Calu3 (cell line): ENCODE measurements around the gene MCOLN2. TPM values are rescaled to one million over a fixed set of nuclear protein-coding genes. Genes with fewer than 3 reads are reported as not detected.

Source experiments
- Bru-seq: library from RNA; stranded (reverse); fragments of 400-500 nt; gene quantifications from one replicate; lab custom pipeline; 2021; lab: Mats Ljungman, UMichigan
- BruChase-seq, 2 experiments: library from RNA; stranded (reverse); fragments of 400-500 nt; gene quantifications; one replicate each; lab custom pipeline; 2021; lab: Mats Ljungman, UMichigan
- BruUV-seq: library from RNA; stranded (reverse); fragments of 400-500 nt; replicated peaks from 2 replicates; lab custom pipeline; 2021; lab: Mats Ljungman, UMichigan
- CTCF ChIA-PET: fragments of 300-600 bp; sonication (Branson Sonifier 250); formaldehyde crosslinking; loops from one replicate; lab custom pipeline; 2022; ENCODE audit warnings: antibody characterized with exemption; lab: Charles Lee
- DNase-seq: peaks from one replicate; pipeline ENCODE4 v3.0.0; 2022
- H3K27ac Mint-ChIP-seq: one replicate; pipeline ENCODE4 v1.8.0; 2022; ENCODE audit warnings: mixed read lengths; ENCODE audit not compliant: unreplicated experiment
- H3K27me3 Mint-ChIP-seq: one replicate; pipeline ENCODE4 v1.8.0; 2022; ENCODE audit warnings: mixed read lengths; ENCODE audit not compliant: unreplicated experiment
- H3K36me3 Mint-ChIP-seq: one replicate; pipeline ENCODE4 v1.8.0; 2022; ENCODE audit warnings: mild to moderate bottlenecking, moderate library complexity, mixed read lengths; ENCODE audit not compliant: insufficient read depth, unreplicated experiment
- H3K4me1 Mint-ChIP-seq: one replicate; pipeline ENCODE4 v1.8.0; 2022; ENCODE audit warnings: mild to moderate bottlenecking, low read depth, mixed read lengths; ENCODE audit not compliant: unreplicated experiment
- H3K4me3 Mint-ChIP-seq: one replicate; pipeline ENCODE4 v1.8.0; 2022; ENCODE audit warnings: mild to moderate bottlenecking, low read depth, moderate library complexity, mixed read lengths; ENCODE audit not compliant: unreplicated experiment
- H3K9me3 Mint-ChIP-seq: one replicate; pipeline ENCODE4 v1.8.0; 2022; ENCODE audit warnings: low read depth, mixed read lengths; ENCODE audit not compliant: unreplicated experiment
- intact Hi-C: fragments of 100-400 bp; cut with micrococcal nuclease; formaldehyde crosslinking; loops from one replicate; pipeline ENCODE4 v1.10.0; 2022; ENCODE audit not compliant: unreplicated experiment
- long read RNA-seq: library from polyadenylated mRNA; stranded (forward); transcript quantifications from one replicate; pipeline ENCODE4 v2.0.0, GENCODE V29; 2022
- total RNA-seq: library from RNA; stranded (reverse); gene quantifications from 2 replicates; pipeline ENCODE4 v1.2.3, GENCODE V29; 2022
- TF ChIP-seq, protein P1 (sequence below): fragments of 200-600 bp; IDR thresholded peaks from one replicate; pipeline ENCODE4 v1.8.0; 2022; ENCODE audit warnings: antibody characterized with exemption; ENCODE audit not compliant: unreplicated experiment

The MCOLN2 gene
- total RNA-seq (12.2 and 12.6 TPM in 2 replicates), Bru-seq, nascent RNA (percentile 60 among the genes with signal in this experiment), BruChase-seq, experiment 1, labeled RNA remaining after a 6-hour chase (percentile 54 among the genes with signal in this experiment), BruChase-seq, experiment 2, labeled RNA remaining after a 2-hour chase (percentile 60 among the genes with signal in this experiment)
- long read RNA-seq, transcript MCOLN2-202 (14 exons, 2,871 nt): major isoform, 8 of 16 reads
- long read RNA-seq, partial matches to known transcripts: 0 of 16 reads
- long read RNA-seq, other reads (novel, unspliced or antisense): 6 of 16 reads

DNA sequence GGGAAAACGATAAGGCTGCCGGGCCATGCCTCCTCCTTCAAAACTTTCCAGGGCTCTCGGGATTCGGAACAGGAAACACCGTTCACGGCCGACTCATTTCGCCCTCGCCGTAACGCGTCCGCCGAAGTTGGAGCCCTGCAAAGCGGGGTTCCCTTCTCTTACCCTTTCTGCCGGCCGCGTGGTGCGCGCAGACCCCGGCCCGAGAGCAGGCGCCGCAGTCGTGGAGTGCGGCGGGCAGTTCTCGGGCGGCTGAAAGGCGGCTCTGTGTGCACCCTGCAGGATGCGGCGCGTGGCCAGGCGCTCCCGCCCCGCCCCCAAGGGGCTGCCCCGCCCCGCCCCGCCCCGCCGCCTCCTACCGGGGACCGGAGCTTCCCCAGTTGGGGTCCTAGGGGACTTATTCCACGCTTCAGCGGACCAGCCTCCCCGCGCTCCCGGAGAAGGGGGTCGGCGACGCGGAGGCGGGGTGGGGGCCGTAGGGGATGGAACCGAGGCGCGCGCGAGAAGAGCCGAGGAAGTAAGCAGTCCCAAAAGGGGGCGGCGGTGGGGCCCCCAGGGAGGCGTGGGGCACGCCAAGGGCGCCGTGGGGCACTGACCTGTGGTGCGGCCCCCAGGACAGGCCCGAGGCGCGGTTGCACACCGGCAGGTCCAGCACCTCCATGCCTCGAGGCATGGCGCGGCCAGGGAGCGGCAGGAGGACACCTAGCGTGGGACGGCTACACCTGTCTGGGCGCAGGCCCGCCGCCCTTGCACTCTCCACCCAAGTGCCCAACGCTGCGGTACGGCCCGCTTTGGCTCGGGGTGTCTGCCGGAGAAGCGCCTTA, at the start of gene MCOLN2:
MCOLN2 (minus strand) TSS at position 268 of the 821 bp plus-strand sequence; CDS start at position 27, 241 bp downstream.
- Mint-ChIP-seq H3K27me3 (peaks cover 13% of the 10 kb centered on the region), H3K4me1 (peaks cover 18% of the 10 kb centered on the region), H3K27ac (peak within 1 kb of the TSS; percentile 54), H3K36me3 (peaks cover 16% of the 10 kb centered on the region), H3K4me3 (peak within 1 kb of the TSS; percentile 96), H3K9me3 (no peaks in the 10 kb centered on the region)
- TF ChIP-seq, protein P1, sequence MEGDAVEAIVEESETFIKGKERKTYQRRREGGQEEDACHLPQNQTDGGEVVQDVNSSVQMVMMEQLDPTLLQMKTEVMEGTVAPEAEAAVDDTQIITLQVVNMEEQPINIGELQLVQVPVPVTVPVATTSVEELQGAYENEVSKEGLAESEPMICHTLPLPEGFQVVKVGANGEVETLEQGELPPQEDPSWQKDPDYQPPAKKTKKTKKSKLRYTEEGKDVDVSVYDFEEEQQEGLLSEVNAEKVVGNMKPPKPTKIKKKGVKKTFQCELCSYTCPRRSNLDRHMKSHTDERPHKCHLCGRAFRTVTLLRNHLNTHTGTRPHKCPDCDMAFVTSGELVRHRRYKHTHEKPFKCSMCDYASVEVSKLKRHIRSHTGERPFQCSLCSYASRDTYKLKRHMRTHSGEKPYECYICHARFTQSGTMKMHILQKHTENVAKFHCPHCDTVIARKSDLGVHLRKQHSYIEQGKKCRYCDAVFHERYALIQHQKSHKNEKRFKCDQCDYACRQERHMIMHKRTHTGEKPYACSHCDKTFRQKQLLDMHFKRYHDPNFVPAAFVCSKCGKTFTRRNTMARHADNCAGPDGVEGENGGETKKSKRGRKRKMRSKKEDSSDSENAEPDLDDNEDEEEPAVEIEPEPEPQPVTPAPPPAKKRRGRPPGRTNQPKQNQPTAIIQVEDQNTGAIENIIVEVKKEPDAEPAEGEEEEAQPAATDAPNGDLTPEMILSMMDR: no peak
- no TSS peak for BruUV-seq
- CTCF ChIA-PET: interaction anchor here (0.5 to 1.5 kb wide), 2 partner anchors 52 kb away, joined by 4 to 11 read pairs; no protein-coding TSS in a partner anchor
- intact Hi-C loops: loop anchor here (1.0 kb wide), 1 partner anchor 257 kb away; no protein-coding TSS in a partner anchor
- DNase-seq: peak; percentile 66

DNA sequence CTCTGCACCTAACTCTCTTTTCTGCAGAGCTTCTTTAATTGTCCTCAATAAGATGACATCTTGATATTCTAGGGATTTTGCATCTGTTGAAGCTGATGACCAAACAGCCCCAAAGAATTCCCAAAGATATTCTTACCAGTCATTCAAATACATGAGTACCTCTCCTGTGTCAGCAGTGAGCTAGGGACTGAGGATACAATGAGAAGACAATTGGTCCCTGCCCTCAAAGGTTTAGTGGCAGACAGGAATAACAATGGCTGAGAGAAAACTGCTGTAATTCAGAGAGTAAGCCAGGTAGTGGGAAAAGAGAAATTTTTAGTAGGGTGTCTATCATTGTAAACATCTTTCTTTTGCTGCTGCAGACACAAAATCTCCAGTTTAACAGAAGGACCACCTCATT, 45.5 kb upstream of the MCOLN2 start:
- Mint-ChIP-seq H3K4me1 (no peaks in the 10 kb centered on the region), H3K4me3 (no peak overlapping the region), H3K36me3 (peaks cover 7% of the 10 kb centered on the region), H3K9me3 (no peaks in the 10 kb centered on the region), H3K27ac (no peak overlapping the region), H3K27me3 (no peaks in the 10 kb centered on the region)
- intact Hi-C loops: no loop called here
- TF ChIP-seq, protein P1: no peak
- CTCF ChIA-PET: no interaction called here
- DNase-seq: no peak
- no TSS peak for BruUV-seq

DNA sequence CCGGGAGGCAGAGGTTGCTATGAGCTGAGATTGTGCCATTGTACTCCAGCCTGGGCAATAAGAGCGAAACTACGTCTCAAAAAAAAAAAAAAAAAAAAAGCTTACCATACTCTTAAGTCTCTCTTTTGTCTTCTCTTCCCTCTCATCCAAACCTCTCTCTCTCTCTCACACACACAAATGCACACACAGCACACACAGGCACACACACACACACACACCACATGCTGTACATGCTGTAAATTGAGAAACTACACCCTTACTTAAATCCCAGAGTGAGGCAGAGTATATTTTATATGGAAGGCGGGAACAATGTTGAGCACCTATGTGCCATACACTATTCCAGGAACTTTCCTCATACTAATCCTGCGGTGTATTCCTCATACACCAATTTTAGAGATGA, 44.9 kb upstream of the MCOLN2 start:
- CTCF ChIA-PET: no interaction called here
- TF ChIP-seq, protein P1: no peak
- no peaks in the 10 kb centered on the region for H3K27me3 Mint-ChIP-seq
- peaks cover under 1% of the 10 kb centered on the region for H3K36me3 Mint-ChIP-seq
- H3K9me3 Mint-ChIP-seq: no peaks in the 10 kb centered on the region
- H3K4me1 Mint-ChIP-seq: no peaks in the 10 kb centered on the region
- H3K27ac Mint-ChIP-seq: no peak overlapping the region
- BruUV-seq: no TSS peak
- no peak for DNase-seq
- H3K4me3 Mint-ChIP-seq: no peak overlapping the region
- intact Hi-C loops: no loop called here

DNA sequence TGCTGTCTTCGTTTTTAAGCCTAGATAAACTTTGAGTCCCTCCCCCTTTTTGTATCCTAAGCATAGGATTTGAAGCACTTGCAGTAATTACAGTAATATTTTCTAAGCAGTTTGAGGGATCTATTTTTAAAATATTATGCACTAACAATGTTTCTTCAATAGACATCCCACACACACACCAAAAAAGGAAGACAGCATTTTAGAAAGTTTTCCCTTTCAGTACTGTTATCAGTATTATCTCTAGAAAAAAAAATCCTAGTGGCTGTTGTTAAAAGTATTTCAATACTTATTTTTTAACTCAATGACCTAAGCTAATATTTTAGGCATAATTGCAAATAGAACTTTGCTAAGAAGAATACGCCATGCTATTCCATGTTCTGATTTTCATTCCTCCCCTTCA, 36.3 kb upstream of the MCOLN2 start:
- CTCF ChIA-PET: no interaction called here
- Mint-ChIP-seq H3K4me1 (no peaks in the 10 kb centered on the region), H3K27ac (no peak overlapping the region), H3K4me3 (no peak overlapping the region), H3K36me3 (no peaks in the 10 kb centered on the region), H3K27me3 (no peaks in the 10 kb centered on the region), H3K9me3 (no peaks in the 10 kb centered on the region)
- intact Hi-C loops: no loop called here
- BruUV-seq: no TSS peak
- TF ChIP-seq, protein P1: no peak
- no peak for DNase-seq
